HFF-Myc (cell line): ENCODE data around the gene CRIM1.

Experiments used
- DNase-seq: peaks from one replicate; pipeline ENCODE4 v3.0.0-alpha.2; 2011; ENCODE audit warnings: low read depth; ENCODE audit errors: extremely low read depth
- H3K4me3 ChIP-seq: replicated peaks from 2 replicates; pipeline ENCODE4 v1.5.1; 2011; ENCODE audit warnings: low read depth, mild to moderate bottlenecking, control low read depth, low read length
- CTCF ChIP-seq: IDR thresholded peaks from 2 replicates; pipeline ENCODE4 v1.5.1; 2012; ENCODE audit warnings: mild to moderate bottlenecking, low read depth, low read length, control low read depth; ENCODE audit errors: missing control alignments

CRIM1 gene

GRCh38 chr2:36554531-36554930 lies 199.0 kb downstream of the CRIM1 start:
- no peak for DNase-seq
- no peak overlapping the region for H3K4me3 ChIP-seq
- TF ChIP-seq CTCF, result no peak

GRCh38 chr2:36555789-36556188 lies 200.2 kb downstream of the CRIM1 start:
- no peak overlapping the region for H3K4me3 ChIP-seq
- no peak for DNase-seq
- no peak for TF ChIP-seq CTCF

GRCh38 chr2:36556842-36557241 lies 201.3 kb downstream of the CRIM1 start:
- H3K4me3 ChIP-seq, result no peak overlapping the region
- TF ChIP-seq CTCF, result no peak
- no peak for DNase-seq

- DNase-seq, result no peak
- H3K4me3 ChIP-seq, result no peak overlapping the region
- no peak for TF ChIP-seq CTCF
These were observed 203.8 kb downstream of the CRIM1 start for GRCh38 chr2:36559221-36559942.

- TF ChIP-seq CTCF, result no peak
- no peak for DNase-seq
- H3K4me3 ChIP-seq, result no peak overlapping the region
These were observed 205.1 kb downstream of the CRIM1 start for GRCh38 chr2:36560726-36561125.

- no peak overlapping the region for H3K4me3 ChIP-seq
- TF ChIP-seq CTCF, result no peak
- peak; percentile 84 for DNase-seq
These were observed 205.8 kb downstream of the CRIM1 start for GRCh38 chr2:36561237-36561944.

GRCh38 chr2:36562240-36562639 lies 206.7 kb downstream of the CRIM1 start:
- DNase-seq, result no peak
- TF ChIP-seq CTCF, result no peak

More at GRCh38 chr2:36562240-36562639, 206.7 kb downstream of the CRIM1 start:
- H3K4me3 ChIP-seq, result no peak overlapping the region
